DND-41 (cell line): Measurements from ENCODE around the gene LRGUK.

Experiments
- CTCF ChIP-seq: IDR thresholded peaks from 2 replicates; pipeline ENCODE4 v1.5.1; 2012; ENCODE audit warnings: borderline replicate concordance, low read length, moderate library complexity, mild to moderate bottlenecking; ENCODE audit not compliant: poor library complexity, severe bottlenecking; ENCODE audit errors: extremely low read depth
- EZH2 ChIP-seq: IDR thresholded peaks from 3 replicates; pipeline ENCODE4 v1.6.1; 2012; ENCODE audit warnings: borderline replicate concordance, low read depth, mild to moderate bottlenecking, moderate library complexity, low read length, inconsistent platforms; ENCODE audit not compliant: severe bottlenecking

DNA sequence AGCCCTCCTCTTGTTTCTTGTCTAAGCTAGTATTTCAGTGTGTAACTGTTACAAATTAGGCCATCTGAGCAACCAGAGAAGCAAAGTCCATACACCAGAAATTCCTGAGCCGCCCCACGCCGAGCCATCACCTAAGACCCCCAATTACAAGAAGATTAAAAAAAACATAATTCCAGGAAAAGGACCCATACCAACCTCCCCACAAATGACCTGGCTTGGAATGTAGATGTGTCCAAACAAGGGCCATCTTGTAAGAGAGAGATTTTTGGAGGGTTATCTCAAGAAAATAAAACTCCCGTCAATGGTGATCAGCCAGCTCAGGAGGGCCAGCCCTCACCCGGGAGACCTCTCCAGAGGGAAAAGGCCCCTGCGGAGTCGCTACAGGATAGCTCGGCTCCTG, 83.1 kb downstream of the LRGUK start:
- TF ChIP-seq CTCF (no peak), EZH2 (no peak)
